ENCODE data around the gene CD37. TPM values are rescaled to one million over a fixed set of nuclear protein-coding genes. Genes with fewer than 3 reads are reported as not detected.
"Not testable (repeated sequence)": the region's sequence is repeated elsewhere in the genome, so short reads cannot be mapped to it uniquely, and the experiment has no call there.

The CD37 gene
- total RNA-seq, 3 donors from 2014 or later = 2.9 to 19.7 (median 15.4) TPM

DNA sequence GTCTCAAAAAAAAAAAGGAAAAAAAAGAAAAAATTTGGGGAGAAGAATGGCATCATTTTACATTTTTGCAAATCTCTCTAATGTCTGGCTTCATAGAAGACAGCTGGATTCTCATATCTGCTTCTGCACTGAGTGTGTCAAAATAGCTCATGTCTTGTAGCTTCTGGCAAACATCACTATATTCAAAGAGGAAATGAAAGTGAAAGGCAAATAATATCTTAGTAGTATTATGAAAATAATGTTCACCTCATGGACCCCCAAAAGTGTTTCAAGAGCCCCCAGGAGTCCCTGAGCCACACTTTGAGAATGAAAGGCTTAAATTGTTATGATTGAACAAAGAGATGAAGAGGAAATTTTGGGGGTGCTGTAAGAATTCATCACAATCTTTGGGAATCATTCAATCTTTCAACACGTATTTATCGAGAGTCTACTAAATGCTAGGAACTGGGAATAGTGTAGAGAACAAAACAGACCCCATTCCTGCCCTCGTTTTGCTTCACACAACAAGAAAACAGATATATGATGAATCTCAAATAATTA lies 9.0 kb upstream of the CD37 start:
- no peak for TF ChIP-seq POLR2A (IDR thresholded peaks at IDR 0.05)
- TF ChIP-seq, protein P1, sequence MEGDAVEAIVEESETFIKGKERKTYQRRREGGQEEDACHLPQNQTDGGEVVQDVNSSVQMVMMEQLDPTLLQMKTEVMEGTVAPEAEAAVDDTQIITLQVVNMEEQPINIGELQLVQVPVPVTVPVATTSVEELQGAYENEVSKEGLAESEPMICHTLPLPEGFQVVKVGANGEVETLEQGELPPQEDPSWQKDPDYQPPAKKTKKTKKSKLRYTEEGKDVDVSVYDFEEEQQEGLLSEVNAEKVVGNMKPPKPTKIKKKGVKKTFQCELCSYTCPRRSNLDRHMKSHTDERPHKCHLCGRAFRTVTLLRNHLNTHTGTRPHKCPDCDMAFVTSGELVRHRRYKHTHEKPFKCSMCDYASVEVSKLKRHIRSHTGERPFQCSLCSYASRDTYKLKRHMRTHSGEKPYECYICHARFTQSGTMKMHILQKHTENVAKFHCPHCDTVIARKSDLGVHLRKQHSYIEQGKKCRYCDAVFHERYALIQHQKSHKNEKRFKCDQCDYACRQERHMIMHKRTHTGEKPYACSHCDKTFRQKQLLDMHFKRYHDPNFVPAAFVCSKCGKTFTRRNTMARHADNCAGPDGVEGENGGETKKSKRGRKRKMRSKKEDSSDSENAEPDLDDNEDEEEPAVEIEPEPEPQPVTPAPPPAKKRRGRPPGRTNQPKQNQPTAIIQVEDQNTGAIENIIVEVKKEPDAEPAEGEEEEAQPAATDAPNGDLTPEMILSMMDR (IDR thresholded peaks at IDR 0.05) = no peak
- TF ChIP-seq POLR2AphosphoS5 (IDR thresholded peaks at IDR 0.05) = no peak
- Histone ChIP-seq H3K4me1 (no peaks in the 10 kb centered on the region), H3K9me3 (peaks cover 0 to 4% of the 10 kb centered on the region in 2 donors), H3K36me3 (no peaks in the 10 kb centered on the region), H3K27me3 (no peaks in the 10 kb centered on the region), H3K27ac (no peak overlapping the region), H3K4me3 (no peak overlapping the region)
- intact Hi-C loops (cut with DNase I; ENCODE audit: low total_unique reads) = no loop called here
- DNase-seq (ENCODE audit: low spot score in 2 of 2) = no peak

DNA sequence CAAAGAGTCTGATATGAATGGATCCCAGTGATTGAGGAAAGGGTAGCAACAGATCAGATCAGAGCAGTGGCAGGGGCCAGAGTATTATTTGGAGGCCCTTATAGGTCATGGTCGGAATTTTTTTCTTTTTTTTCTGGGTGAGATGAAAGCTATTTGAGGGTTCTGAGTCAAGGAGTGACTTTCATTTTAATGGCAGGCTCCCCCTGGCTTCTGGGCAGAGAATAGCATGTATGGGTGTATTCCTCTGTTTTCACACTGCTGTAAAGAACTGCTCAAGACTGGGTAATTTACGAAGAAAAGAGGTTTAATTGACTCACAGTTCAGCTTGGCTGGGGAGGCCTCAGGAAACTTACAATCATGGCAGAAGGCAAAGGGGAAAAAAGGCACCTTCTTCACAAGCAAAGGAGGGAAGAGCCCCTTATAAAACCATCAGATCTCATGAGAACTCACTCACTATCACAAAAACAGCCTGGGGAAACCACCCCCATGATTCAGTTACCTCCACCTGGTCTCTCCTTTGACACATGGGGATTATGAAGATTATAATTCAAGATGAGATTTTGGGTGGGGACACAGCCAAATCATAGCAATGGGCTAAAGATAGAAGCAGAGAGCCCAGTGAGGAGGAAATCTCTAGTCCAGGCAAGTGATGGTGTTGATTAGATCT lies 7.2 kb upstream of the CD37 start:
- DNase-seq (ENCODE audit: low spot score in 2 of 2) = no peak
- no peaks in the 10 kb centered on the region for H3K9me3 ChIP-seq
- no peak for TF ChIP-seq POLR2A (IDR thresholded peaks at IDR 0.05)
- TF ChIP-seq, protein P1 (IDR thresholded peaks at IDR 0.05) = peak in 1 of 3 donors; percentile 17
- intact Hi-C loops (cut with DNase I; ENCODE audit: low total_unique reads) = no loop called here
- H3K4me3 ChIP-seq = no peak overlapping the region
- H3K27me3 ChIP-seq = no peaks in the 10 kb centered on the region
- H3K36me3 ChIP-seq = no peaks in the 10 kb centered on the region
- H3K27ac ChIP-seq = no peak overlapping the region
- no peaks in the 10 kb centered on the region for H3K4me1 ChIP-seq

DNA sequence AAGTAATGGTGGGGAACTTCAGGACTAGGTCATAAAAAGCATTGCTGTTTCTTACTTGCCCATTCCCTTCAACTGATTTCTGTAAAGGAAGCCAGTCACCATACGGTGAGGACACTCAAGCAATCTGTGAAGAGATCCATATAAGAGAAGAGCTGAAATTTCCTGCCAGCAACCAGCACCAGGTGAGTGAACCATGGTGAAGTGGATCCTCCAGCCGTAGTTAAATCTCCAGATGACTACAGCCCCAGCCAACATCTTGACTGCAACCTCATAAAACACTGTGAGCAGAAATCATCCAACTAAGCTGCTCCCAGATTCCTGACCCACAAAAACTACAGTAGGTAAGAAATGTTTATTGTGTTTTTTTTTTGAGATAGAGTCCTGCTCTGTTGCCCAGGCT lies 6.5 kb upstream of the CD37 start:
- no peaks in the 10 kb centered on the region for H3K36me3 ChIP-seq
- H3K9me3 ChIP-seq = no peaks in the 10 kb centered on the region
- intact Hi-C loops (cut with DNase I; ENCODE audit: low total_unique reads) = no loop called here
- H3K27me3 ChIP-seq = no peaks in the 10 kb centered on the region
- no peak for TF ChIP-seq POLR2AphosphoS5 (IDR thresholded peaks at IDR 0.05)
- TF ChIP-seq, protein P1 (IDR thresholded peaks at IDR 0.05) = no peak
- TF ChIP-seq POLR2A (IDR thresholded peaks at IDR 0.05) = no peak
- no peak overlapping the region for H3K27ac ChIP-seq
- H3K4me1 ChIP-seq = no peaks in the 10 kb centered on the region
- no peak for DNase-seq (ENCODE audit: low spot score in 2 of 2)
- H3K4me3 ChIP-seq = no peak overlapping the region

DNA sequence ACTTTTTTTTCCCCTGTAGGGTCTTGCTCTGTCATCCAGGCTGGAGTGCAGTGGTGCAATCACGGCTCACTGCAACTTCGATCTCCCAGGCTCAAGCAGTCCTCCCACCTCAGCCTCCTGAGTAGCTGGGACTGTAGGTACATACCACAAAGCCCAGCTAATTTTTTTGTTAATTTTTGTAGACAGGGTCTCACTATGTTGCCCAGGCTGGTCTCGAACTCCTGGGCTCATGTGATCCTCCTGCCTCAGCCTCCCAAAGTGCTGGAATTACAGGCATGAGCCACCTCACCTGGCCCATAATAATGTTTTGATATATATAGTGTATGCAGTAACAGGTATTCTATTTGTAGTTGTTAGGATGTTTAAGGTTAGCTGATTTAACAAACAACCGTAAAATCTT lies 4.0 kb upstream of the CD37 start:
- H3K36me3 ChIP-seq; H3K4me1 ChIP-seq; H3K27me3 ChIP-seq; H3K27ac ChIP-seq; H3K4me3 ChIP-seq; intact Hi-C loops (cut with DNase I; ENCODE audit: low total_unique reads); H3K9me3 ChIP-seq: not testable (repeated sequence)
- peak in 1 of 2 donors; percentile 7 for DNase-seq (ENCODE audit: low spot score in 2 of 2)

DNA sequence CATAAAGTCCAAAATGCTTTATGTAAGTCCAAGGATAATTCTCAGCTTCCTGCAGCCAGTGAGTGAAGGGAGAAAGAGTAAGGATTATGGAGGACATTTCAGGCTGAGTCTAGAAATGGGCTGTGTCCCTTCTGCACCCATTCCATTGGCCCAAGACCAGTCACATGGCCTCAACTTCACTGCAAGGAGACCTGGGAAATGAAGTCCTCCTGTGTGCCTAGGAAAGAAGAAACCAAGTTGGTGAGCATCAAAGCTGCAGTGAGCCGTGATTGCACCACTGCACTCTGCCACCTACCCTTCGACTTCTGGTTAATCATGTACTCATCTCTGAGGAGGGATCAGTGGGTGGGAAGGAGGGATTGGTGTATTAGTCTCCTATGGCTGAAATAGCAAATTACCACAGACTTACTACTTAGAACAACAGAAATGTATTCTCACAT lies 3.6 kb upstream of the CD37 start:
- H3K36me3 ChIP-seq = no peaks in the 10 kb centered on the region
- H3K9me3 ChIP-seq = no peaks in the 10 kb centered on the region
- TF ChIP-seq, protein P1 (IDR thresholded peaks at IDR 0.05) = no peak
- H3K27me3 ChIP-seq = no peaks in the 10 kb centered on the region
- intact Hi-C loops (cut with DNase I; ENCODE audit: low total_unique reads) = no loop called here
- H3K4me1 ChIP-seq = no peaks in the 10 kb centered on the region
- DNase-seq (ENCODE audit: low spot score in 2 of 2) = peak in 1 of 2 donors; percentile 17
- H3K4me3 ChIP-seq = no peak overlapping the region
- H3K27ac ChIP-seq = no peak overlapping the region

DNA sequence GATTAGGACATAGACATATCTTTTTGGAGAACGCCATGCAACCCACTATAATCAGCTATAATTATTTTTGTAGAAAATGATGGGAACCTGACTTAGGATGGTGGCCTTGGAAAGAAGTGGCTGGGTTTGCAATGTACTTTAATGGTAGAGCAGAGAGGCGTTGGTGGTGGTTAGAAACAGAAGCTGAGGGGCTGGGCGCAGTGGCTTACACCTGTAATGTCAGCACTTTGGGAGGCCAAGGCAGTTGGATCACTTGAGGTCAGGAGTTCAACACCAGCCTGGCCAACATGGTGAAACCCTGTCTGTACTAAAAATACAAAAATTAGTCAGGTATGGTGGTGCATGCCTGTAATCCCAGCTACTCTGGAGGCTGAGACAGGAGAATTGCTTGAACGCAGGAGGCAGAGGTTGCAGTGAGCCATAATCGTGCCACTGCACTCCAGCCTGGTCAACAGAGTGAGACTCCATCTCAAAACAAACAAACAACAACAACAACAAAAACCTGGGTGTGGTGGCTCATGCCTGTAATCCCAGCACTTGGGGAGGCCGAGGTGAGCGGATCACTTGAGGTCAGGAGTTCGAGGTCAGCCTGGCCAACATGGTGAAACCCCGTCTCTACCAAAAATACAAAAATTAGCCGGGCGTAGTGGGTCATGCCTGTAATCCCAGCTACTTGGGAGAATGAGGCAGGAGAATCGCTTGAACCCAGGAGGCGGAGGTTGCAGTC lies 2.4 kb upstream of the CD37 start:
- H3K27ac ChIP-seq; H3K4me3 ChIP-seq; H3K9me3 ChIP-seq; H3K27me3 ChIP-seq; H3K36me3 ChIP-seq; intact Hi-C loops (cut with DNase I; ENCODE audit: low total_unique reads); H3K4me1 ChIP-seq: not testable (repeated sequence)
- peak in 1 of 2 donors; percentile 13 for DNase-seq (ENCODE audit: low spot score in 2 of 2)

All from breast epithelium (tissue), 4 donors.